ENCODE results near the gene ECE1.
"Not testable (repeated sequence)": the region's sequence is repeated elsewhere in the genome, so short reads cannot be mapped to it uniquely, and the experiment has no call there.

Gene ECE1

GRCh38 chr1:21216835-21217811 is 73.1 kb downstream of the ECE1 start:
- DNase-seq: peak; percentile 7

GRCh38 chr1:21212126-21212525 is 78.1 kb downstream of the ECE1 start:
- DNase-seq: no peak

- DNase-seq: not testable (repeated sequence)
Observed at GRCh38 chr1:21208137-21208700, 82.0 kb downstream of the ECE1 start.

GRCh38 chr1:21206117-21206516 is 84.1 kb downstream of the ECE1 start:
- DNase-seq: no peak

- no peak for DNase-seq
Observed at GRCh38 chr1:21205416-21205815, 84.8 kb downstream of the ECE1 start.

GRCh38 chr1:21201650-21202049 is 88.6 kb downstream of the ECE1 start:
- DNase-seq: no peak

- DNase-seq: not testable (repeated sequence)
Observed at GRCh38 chr1:21201238-21201637, 89.0 kb downstream of the ECE1 start.

DNA sequence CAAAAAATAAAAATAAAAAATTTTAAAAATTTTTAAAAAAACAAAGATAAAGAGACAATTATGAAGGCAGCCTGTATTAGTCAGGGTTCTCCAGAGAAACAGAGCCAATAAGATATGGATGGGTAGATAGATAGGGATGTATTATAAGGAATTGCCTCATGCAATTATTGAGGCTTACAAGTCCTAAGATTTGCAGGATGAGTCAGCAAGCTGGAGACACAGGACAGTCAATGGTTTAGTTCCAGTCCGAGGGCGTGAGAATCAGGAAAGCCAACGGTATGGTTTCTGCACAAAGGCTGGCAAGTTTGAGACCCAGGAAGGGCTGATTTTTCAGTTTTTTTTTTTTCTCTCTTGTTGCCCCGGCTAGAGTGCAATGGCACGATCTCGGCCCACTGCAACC is 89.5 kb downstream of the ECE1 start:
- no peak for DNase-seq

- no peak for DNase-seq
Observed at GRCh38 chr1:21198929-21199328, 91.3 kb downstream of the ECE1 start.

DNA sequence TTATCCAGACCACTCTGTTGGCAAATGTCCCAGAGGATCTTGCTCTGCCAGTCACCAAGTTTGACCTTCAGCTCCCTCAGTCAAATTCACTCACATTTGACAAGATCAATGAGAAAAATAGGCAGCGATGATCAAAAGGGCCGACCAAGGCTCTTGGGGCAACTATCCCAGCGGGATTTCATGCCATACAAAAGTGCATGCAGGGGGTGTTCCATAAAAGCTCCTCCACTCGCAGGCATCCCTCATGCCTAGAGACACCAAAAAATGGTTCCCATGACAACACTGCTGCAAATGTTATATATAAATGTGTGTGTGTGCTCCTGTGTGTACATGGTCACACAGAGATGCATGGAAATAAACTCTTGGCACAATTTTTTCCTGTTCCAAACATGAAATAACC is 97.4 kb downstream of the ECE1 start:
- DNase-seq: no peak

DNA sequence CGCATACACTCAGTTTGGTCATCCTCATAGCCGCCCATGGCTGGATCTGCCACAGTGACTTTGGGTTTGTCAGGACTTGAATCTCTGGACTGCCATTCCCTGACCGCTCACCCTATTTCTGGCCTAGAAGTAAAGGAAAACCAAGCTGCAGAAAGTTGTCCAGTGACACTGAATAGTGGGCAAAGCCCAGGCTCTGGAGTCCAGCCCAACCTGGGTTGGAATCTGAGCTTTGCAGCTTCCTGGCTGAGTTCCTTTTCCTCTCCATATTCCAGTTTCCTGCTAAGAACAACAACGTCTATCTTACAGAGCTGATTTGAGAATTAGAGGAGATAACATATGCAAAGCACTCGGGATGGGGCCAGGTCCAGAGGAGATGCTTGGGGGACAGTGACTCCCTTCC is 98.0 kb downstream of the ECE1 start:
- no peak for DNase-seq

GRCh38 chr1:21190771-21191170 is 99.5 kb downstream of the ECE1 start:
- DNase-seq: not testable (repeated sequence)

DNA sequence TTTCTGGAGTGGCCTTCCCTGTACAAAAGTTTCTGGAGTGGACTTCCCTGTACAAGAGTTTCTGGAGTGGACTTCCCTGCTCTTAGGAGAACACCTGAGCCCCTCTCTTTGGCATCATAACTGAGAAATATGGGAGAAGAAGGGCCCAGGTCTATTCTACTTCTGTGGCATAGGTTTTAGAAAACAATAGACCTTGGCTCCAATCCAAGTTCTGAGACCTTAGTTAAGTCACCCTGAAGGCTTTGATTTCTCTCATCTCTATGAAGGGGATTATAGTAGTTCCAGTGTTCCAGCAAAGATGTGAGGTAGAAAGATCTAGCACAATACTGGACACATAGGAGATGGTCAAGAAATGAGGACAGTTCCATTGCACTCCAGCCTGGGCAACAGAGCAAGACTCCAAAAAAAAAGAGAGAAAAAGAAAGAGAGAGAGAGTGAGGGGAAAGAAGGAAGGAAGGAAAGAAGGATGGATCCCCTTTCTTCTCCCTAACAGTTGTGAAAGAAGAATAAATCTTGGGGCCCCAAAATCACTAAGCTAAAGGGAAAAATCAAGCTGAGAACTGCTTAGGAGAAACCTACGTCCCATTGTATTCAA is 100.3 kb downstream of the ECE1 start:
- DNase-seq: no peak

DNA sequence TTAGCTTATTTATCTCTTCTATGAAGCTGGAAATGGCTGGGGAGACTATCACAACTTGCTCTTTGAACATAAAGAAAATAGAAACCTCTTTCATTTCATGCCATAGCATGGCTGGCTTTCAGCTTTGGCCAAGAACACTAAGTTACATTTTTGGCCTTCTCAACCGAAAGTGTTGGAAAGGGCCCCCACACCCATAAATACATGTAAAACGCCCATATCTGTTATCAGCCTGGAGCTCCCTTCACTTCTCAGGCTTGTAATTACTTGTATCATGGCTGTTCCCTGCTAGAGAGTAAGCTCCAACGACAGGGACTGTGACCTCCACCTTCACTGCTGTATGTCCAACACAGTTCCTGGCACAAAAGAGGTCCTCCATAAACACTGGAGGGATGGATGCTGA is 100.8 kb downstream of the ECE1 start:
- DNase-seq: no peak

DNA sequence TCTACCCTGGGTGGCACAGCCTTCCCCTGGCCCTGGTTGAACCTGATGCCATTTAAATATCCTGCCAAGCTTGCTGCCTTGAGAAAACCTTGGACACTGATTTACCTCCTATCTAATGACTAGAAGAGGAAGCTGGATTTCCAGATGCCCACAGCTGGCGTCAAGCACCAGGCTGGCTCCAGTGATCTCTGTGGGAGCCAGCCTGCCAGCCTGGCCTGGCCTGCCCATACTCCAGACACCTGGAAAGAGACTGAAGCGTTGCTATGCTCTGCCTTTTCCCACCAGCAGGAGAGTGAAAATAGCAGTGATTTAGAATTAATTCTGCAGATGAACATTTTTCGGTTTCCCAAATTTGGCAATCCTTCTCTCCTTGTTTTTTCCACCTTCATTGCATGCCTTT is 102.0 kb downstream of the ECE1 start:
- DNase-seq: peak; percentile 47

DNA sequence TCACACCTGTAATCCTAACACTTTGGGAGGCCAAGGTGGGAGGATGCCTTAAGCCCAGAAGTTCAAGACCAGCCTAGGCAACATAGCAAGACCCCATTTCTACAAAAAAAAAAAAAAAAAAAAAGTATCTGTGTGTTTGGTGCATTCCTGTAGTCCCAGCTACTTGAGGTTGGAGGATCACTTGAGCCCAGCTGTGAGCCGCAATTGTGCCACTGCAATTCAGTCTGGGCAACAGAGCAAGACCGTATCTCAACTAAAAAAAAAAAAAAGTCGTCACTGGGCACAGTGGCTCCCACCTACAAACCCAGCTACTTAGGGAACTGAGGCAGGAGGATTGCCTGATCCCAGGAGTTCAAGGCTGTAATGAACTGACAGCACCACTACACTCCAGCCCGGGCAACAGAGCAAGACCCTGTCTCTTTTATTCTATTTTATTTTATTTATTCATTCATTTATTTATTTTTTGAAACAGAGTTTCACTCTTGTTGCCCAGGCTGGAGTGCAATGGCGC is 105.0 kb downstream of the ECE1 start:
- no peak for DNase-seq

- no peak for DNase-seq
Observed at GRCh38 chr1:21184276-21184675, 106.0 kb downstream of the ECE1 start.

- no peak for DNase-seq
Observed at GRCh38 chr1:21182181-21182731, 108.0 kb downstream of the ECE1 start.

GRCh38 chr1:21178271-21178670 is 112.0 kb downstream of the ECE1 start:
- not testable (repeated sequence) for DNase-seq

GRCh38 chr1:21176586-21177555 is 113.4 kb downstream of the ECE1 start, which contains the start of gene EIF4G3:
Gene EIF4G3, minus strand, starts transcription at chr1:21176897. Its CDS starts 174,155 bp downstream, at chr1:21002742.
- DNase-seq: peak; percentile 95

DNA sequence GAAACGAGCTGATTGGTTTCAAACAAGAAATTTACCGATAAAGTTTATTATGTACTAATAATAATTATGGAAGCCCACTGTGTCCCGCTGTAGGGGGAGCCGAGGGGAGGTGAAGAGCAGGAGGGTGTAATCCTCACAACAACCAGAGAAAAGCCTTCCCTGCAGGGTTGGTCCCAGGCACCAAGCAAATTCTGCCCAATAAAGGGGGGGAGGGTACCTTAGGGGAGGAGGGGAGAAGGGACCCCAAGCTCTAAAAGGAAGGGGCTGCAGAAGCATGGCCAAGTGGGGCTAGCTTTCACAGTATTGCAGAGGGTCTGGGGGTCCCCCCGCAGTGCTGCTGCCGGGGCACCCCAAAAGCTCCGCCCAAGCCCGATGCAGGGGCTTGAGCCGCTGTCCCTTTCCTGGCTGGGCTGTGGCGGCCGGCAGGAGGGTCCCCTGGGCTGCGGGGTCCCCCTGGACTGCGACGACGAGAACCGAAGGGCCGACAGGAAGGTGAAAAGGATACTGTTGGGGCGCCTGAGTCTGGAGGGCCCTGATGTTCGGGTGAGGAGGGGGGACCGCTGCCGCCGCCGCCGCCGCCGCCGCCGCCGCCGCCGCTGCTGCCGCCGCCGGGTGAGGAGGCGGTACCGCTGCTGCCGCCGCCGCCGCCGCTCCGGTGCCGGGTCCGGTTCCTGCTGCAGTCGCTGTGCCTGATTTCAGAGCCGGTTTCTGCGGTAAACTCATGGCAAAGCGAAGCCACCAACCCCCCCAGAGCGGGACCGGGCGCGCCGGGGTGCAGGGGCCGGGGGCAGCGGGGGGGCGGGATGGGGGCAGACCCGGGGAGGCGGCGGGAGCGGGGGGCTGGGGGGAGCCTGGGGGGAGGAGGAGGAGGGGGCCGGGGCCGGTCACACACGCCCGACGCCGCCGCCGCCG is 114.3 kb downstream of the ECE1 start:
- no peak for DNase-seq

All from NCI-H2029 (cell line).